ENCODE results near the gene IGFBP5.
A peak's percentile ranks its signal among the peaks of the same experiment; 100 is the strongest.

IGFBP5 gene

DNA sequence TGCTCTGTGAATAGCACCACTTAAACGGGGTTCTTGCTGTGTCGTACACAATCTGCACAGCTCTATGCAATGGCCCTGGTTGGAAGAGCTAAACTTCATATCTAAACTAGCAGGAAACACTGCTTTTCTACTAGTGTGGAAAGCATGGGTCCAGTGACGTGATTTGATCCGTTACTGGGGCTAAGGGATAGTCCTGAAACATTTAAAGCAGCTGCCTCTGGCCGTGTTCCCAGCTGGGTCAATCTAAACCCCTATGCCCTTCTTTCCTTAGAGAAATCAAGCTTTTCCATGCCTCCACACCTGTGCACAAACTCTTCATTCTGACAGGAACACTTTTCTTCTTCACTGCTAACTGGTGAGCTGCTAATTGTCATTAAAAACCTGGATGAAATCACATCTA, 5.4 kb upstream of the IGFBP5 start:
- TF ChIP-seq, protein P1, sequence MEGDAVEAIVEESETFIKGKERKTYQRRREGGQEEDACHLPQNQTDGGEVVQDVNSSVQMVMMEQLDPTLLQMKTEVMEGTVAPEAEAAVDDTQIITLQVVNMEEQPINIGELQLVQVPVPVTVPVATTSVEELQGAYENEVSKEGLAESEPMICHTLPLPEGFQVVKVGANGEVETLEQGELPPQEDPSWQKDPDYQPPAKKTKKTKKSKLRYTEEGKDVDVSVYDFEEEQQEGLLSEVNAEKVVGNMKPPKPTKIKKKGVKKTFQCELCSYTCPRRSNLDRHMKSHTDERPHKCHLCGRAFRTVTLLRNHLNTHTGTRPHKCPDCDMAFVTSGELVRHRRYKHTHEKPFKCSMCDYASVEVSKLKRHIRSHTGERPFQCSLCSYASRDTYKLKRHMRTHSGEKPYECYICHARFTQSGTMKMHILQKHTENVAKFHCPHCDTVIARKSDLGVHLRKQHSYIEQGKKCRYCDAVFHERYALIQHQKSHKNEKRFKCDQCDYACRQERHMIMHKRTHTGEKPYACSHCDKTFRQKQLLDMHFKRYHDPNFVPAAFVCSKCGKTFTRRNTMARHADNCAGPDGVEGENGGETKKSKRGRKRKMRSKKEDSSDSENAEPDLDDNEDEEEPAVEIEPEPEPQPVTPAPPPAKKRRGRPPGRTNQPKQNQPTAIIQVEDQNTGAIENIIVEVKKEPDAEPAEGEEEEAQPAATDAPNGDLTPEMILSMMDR (IDR thresholded peaks at IDR 0.05; ENCODE audit: insufficient read depth, missing control alignments), result no peak
- DNase-seq (ENCODE audit: insufficient read length, low spot score) (no peak), FAIRE-seq (no peak)

DNA sequence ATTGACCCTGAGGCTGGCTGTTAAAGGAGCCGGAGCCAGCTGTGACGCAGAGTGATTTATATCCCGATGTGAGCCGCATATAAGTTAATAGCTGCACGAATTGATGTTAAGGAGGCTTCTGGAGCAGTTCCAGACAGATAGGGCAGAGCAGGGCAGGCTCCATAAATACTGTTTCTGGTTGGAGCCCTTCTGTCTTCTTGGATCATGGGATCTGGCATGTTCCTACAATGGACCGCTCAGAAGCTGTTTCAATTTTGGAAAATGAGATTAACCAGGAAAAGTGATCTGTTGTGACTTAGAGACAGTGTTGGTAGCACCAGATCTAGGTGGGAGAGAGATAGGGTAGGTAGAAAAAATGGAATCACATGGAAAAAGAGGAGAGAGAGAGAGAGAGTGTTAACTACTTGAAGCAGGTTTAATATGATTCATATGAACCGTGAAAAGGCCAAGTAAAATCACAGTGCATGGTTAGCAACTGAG, 4.8 kb upstream of the IGFBP5 start:
- no peak for DNase-seq (ENCODE audit: insufficient read length, low spot score)
- TF ChIP-seq, protein P1 (IDR thresholded peaks at IDR 0.05; ENCODE audit: insufficient read depth, missing control alignments), result no peak
- no peak for FAIRE-seq

DNA sequence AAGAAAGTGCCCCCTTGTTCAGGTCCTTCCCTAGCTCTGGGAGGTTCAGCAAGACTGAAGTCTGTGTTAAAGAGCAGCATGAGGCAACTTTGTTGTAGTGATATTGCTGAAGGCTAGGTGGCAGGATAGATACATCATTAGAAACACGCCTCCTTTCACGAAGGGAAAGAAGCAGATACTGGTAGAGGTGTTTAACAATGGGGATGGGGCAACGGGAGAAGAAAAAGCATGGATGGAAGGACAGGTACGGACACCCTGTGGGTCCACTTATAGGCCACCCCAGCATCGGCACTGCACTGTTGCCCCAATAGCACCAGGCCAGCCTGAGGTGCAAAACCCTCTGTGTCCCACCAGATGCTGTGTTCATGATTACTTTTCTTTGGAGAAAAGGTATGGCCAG, 3.5 kb upstream of the IGFBP5 start:
- FAIRE-seq, result peak; percentile 84
- TF ChIP-seq, protein P1 (IDR thresholded peaks at IDR 0.05; ENCODE audit: insufficient read depth, missing control alignments), result peak; percentile 82
- DNase-seq (ENCODE audit: insufficient read length, low spot score), result no peak

DNA sequence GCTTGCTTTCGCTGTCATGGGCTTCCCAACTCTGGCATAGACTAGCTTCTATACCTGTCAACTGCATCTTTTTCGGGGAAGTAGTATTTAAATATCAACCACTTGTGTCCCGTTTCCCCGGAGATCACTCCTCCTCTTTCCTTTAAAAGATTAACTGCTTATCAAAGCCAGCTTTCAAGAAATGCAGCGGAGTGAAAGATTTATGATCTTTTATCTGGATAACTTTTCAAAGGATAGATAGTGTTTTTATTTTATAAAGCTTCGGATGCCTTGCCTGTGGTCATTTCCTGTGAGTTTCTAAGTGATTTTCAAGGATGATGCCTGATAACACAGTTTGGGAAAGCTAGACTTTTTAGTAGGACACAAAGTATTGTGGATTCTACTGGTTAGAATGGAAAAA, 2.9 kb upstream of the IGFBP5 start:
- DNase-seq (ENCODE audit: insufficient read length, low spot score) (no peak), FAIRE-seq (no peak)
- TF ChIP-seq, protein P1 (IDR thresholded peaks at IDR 0.05; ENCODE audit: insufficient read depth, missing control alignments), result no peak

DNA sequence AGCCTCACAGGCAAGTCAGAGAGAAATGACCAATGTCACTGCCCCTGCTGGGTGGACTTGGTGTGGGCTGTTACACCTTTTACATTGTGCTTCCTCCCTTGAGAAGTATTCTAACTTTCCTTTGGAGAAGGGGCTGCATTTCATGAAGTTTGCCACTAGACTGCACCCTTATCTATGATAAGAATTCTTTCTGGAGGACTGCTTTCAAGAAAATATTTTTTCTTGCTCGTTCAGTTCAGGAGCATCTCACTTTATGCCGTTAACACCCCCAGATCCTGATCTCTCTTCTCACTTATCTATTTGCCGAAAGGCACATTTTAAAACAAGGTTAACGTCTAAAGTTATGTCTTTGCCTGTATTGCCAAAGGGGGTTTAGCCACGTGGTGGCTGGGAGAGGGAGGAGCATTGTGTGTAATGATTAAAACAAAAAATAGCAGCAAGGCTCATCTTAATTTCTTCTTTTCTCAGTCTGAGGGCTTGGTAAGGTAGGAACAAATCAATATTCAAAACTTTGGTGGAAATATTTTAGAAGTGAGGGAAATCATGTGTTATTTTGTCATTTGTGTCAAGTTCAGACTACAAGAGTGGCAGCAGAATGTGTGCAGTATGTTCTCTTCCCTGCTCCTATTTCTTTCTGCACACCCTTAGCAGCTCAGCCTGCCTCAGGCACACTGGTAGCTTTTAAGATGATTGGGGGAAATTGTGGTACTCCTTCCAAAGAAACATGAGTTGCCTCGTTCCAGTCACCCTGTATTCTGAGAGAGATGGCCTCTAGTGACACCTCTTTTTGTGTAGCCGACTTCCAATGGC, 1.6 kb upstream of the IGFBP5 start:
- DNase-seq (ENCODE audit: insufficient read length, low spot score) (no peak), FAIRE-seq (no peak)
- TF ChIP-seq, protein P1 (IDR thresholded peaks at IDR 0.05; ENCODE audit: insufficient read depth, missing control alignments), result peak; percentile 39

DNA sequence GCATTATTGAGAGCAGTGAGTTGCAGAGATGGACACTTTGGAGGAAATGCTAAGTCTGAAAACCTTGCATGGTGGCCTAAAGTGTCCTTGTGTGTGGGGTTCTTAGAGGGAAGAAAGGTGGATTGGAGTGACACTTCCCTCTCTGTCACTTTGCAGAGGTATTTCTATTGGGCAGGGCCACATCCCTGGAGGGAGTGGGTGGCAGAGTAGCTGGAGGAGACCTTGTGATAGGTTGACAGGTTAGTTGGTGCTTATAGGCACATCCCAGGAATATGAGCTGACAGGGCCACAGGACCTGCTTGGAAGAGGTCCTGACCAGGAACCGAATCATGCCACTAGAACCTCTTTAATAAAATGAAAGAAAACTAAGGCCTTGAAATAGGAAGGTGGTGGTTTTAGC, 972 bp upstream of the IGFBP5 start:
- TF ChIP-seq, protein P1 (IDR thresholded peaks at IDR 0.05; ENCODE audit: insufficient read depth, missing control alignments), result no peak
- DNase-seq (ENCODE audit: insufficient read length, low spot score) (no peak), FAIRE-seq (no peak)

DNA sequence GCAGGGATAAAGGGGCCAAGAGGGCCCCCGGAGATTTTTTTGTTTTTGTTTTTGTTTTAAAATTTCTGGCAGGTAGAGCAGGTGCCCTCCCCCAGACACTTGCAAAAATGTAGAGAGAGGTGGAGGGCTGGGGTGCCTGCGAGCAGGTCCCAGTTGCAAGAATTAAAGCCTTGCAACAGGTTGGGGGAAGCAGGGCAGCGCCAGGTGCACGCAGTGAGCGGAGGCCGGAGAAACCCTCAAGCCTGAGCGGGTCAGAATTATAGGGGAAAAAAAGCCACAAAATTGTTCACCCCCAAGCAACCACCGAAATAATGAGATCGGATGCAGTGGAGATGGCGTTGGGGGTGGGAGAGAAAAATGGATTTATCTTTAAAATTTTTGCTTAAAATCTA, 527 bp downstream of the IGFBP5 start:
- TF ChIP-seq, protein P1 (IDR thresholded peaks at IDR 0.05; ENCODE audit: insufficient read depth, missing control alignments), result no peak
- FAIRE-seq (no peak), DNase-seq (ENCODE audit: insufficient read length, low spot score) (no peak)

All from D721Med (cell line).